GM18502 (cell line): ENCODE results near the gene CD74.

Experiments used
- ATAC-seq: cut with Tn5 transposase; IDR thresholded peaks from one replicate; pipeline ENCODE4 v1.9.1; 2021; ENCODE audit warnings: mild to moderate bottlenecking; ENCODE audit not compliant: unreplicated experiment, poor library complexity

The CD74 gene

GRCh38 chr5:150374651-150375050 lies 38.1 kb downstream of the CD74 start:
- no peak for ATAC-seq

GRCh38 chr5:150372639-150373038 lies 40.1 kb downstream of the CD74 start:
- no peak for ATAC-seq

- ATAC-seq: no peak
Observed at GRCh38 chr5:150368526-150368925, 44.2 kb downstream of the CD74 start.

- ATAC-seq: no peak
Observed at GRCh38 chr5:150364004-150364403, 48.7 kb downstream of the CD74 start.

- no peak for ATAC-seq
Observed at GRCh38 chr5:150363185-150363584, 49.5 kb downstream of the CD74 start.

- peak; percentile 41 for ATAC-seq
Observed at GRCh38 chr5:150361301-150361700, 51.4 kb downstream of the CD74 start.

- ATAC-seq: peak; percentile 4
Observed at GRCh38 chr5:150358261-150359095, 54.2 kb downstream of the CD74 start.

- ATAC-seq: peak; percentile 93
Observed at GRCh38 chr5:150357326-150358260, 55.1 kb downstream of the CD74 start, which contains the start of gene TCOF1. TCOF1 (plus strand) TSS chr5:150357697; CDS start chr5:150357747, 50 bp downstream.

- ATAC-seq: no peak
Observed at GRCh38 chr5:150356575-150357294, 56.0 kb downstream of the CD74 start.

- no peak for ATAC-seq
Observed at GRCh38 chr5:150355791-150356190, 56.9 kb downstream of the CD74 start.

GRCh38 chr5:150353032-150353675 lies 59.6 kb downstream of the CD74 start:
- ATAC-seq: no peak

GRCh38 chr5:150352244-150353031 lies 60.3 kb downstream of the CD74 start:
- no peak for ATAC-seq
